SK-N-SH treated with all-trans-retinoic acid at 6 μM for 48 hours (cell line): ENCODE results near the gene PRKACB.

ENCODE experiments used
- ATAC-seq: fragments of 200-7000 bp; cut with Tn5 transposase; 3 replicates; pipeline ENCODE4 v1.9.1; 2020; ENCODE audit warnings: mild to moderate bottlenecking, moderate library complexity
- ARNTL ChIP-seq: fragments of 450-650 bp; formaldehyde crosslinking; IDR thresholded peaks from 2 replicates; pipeline ENCODE4 v1.5.0; 2020; ENCODE audit warnings: low read depth, mild to moderate bottlenecking, moderate library complexity, borderline replicate concordance
- BACH2 ChIP-seq: fragments of 250-450 bp; sonication (Bioruptor Pico); IDR thresholded peaks from 2 replicates; pipeline ENCODE4 v1.9.0; 2021; ENCODE audit warnings: mild to moderate bottlenecking, borderline replicate concordance
- CREB5 ChIP-seq: fragments of 250-450 bp; sonication (Bioruptor Pico); IDR thresholded peaks from 2 replicates; pipeline ENCODE4 v1.5.1; 2020; ENCODE audit warnings: low read depth, mild to moderate bottlenecking, moderate library complexity
- CSDC2 ChIP-seq: fragments of 250-450 bp; sonication (Bioruptor Pico); IDR thresholded peaks from 2 replicates; pipeline ENCODE4 v1.5.0; 2020; ENCODE audit warnings: mild to moderate bottlenecking, moderate library complexity
- CSRNP3 ChIP-seq: fragments of 250-450 bp; sonication (Bioruptor Pico); IDR thresholded peaks from 2 replicates; pipeline ENCODE4 v1.5.1; 2021; ENCODE audit warnings: mild to moderate bottlenecking, moderate library complexity
- ESRRG ChIP-seq: fragments of 250-450 bp; sonication (Bioruptor Pico); IDR thresholded peaks from 2 replicates; pipeline ENCODE4 v1.6.1; 2021; ENCODE audit warnings: mild to moderate bottlenecking
- GLIS3 ChIP-seq: fragments of 250-450 bp; sonication (Bioruptor Pico); IDR thresholded peaks from 2 replicates; pipeline ENCODE4 v1.5.0; 2020; ENCODE audit warnings: mild to moderate bottlenecking, moderate library complexity
- ISL1 ChIP-seq: fragments of 250-450 bp; sonication (Bioruptor Pico); IDR thresholded peaks from 2 replicates; pipeline ENCODE4 v2.1.2; 2022; ENCODE audit warnings: mild to moderate bottlenecking, moderate library complexity
- OSR1 ChIP-seq: fragments of 250-450 bp; sonication (Bioruptor Pico); IDR thresholded peaks from 2 replicates; pipeline ENCODE4 v1.8.0; 2022; ENCODE audit warnings: moderate library complexity, mild to moderate bottlenecking, inconsistent platforms
- PATZ1 ChIP-seq: fragments of 250-450 bp; sonication (Bioruptor Pico); IDR thresholded peaks from 2 replicates; pipeline ENCODE4 v1.8.0; 2020; ENCODE audit warnings: mild to moderate bottlenecking, moderate library complexity, borderline replicate concordance
- POU6F1 ChIP-seq: fragments of 250-450 bp; sonication (Bioruptor Pico); IDR thresholded peaks from 2 replicates; pipeline ENCODE4 v1.8.0; 2021; ENCODE audit warnings: low read depth, mild to moderate bottlenecking, moderate library complexity, borderline replicate concordance
- PPARA ChIP-seq: fragments of 250-450 bp; sonication (Bioruptor Pico); IDR thresholded peaks from 2 replicates; pipeline ENCODE4 v1.5.0; 2020; ENCODE audit warnings: mild to moderate bottlenecking, borderline replicate concordance
- RARB ChIP-seq: fragments of 250-450 bp; sonication (Bioruptor Pico); IDR thresholded peaks from 2 replicates; pipeline ENCODE4 v1.8.0; 2021; ENCODE audit warnings: mild to moderate bottlenecking, moderate library complexity
- TCF4 ChIP-seq: fragments of 250-450 bp; sonication (Bioruptor Pico); IDR thresholded peaks from 2 replicates; pipeline ENCODE4 v1.8.0; 2021; ENCODE audit warnings: mild to moderate bottlenecking, moderate library complexity, borderline replicate concordance
- TOX ChIP-seq: fragments of 250-450 bp; sonication (Bioruptor Pico); IDR thresholded peaks from 2 replicates; pipeline ENCODE4 v1.8.0; 2021; ENCODE audit warnings: mild to moderate bottlenecking, moderate library complexity, borderline replicate concordance
- TSHZ2 ChIP-seq: fragments of 250-450 bp; sonication (Bioruptor Pico); IDR thresholded peaks from 2 replicates; pipeline ENCODE4 v1.5.0; 2020; ENCODE audit warnings: mild to moderate bottlenecking, moderate library complexity
- ZC3H10 ChIP-seq: fragments of 250-450 bp; sonication (Bioruptor Pico); IDR thresholded peaks from 2 replicates; pipeline ENCODE4 v1.5.1; 2021; ENCODE audit warnings: mild to moderate bottlenecking, moderate library complexity
- ZFP3 ChIP-seq: fragments of 250-450 bp; sonication (Bioruptor Pico); IDR thresholded peaks from 2 replicates; pipeline ENCODE4 v1.5.0; 2020; ENCODE audit warnings: mild to moderate bottlenecking, moderate library complexity
- ZFP30 ChIP-seq: fragments of 450-650 bp; formaldehyde crosslinking; IDR thresholded peaks from 2 replicates; pipeline ENCODE4 v1.5.0; 2022; ENCODE audit warnings: mild to moderate bottlenecking, moderate library complexity
- ZNF565 ChIP-seq: fragments of 450-650 bp; formaldehyde crosslinking; conservative IDR thresholded peaks from 2 replicates; pipeline ENCODE4 v1.5.0; 2020; ENCODE audit warnings: low read depth, mild to moderate bottlenecking, moderate library complexity
- ZNF70 ChIP-seq: fragments of 450-650 bp; formaldehyde crosslinking; IDR thresholded peaks from 2 replicates; pipeline ENCODE4 v1.5.0; 2020; ENCODE audit warnings: mild to moderate bottlenecking, moderate library complexity

The PRKACB gene

GRCh38 chr1:84107955-84108354 is 36.1 kb upstream of the PRKACB start (continued):
- TF ChIP-seq PATZ1 (CRISPR knock-in tag) (no peak), CSRNP3 (no peak)

GRCh38 chr1:84108900-84109578 is 35.0 kb upstream of the PRKACB start:
- no peak for ATAC-seq
- no peak for TF ChIP-seq RARB (CRISPR knock-in tag)
- no peak for TF ChIP-seq BACH2
- no peak for TF ChIP-seq ISL1
- no peak for TF ChIP-seq GLIS3 (CRISPR knock-in tag)
- TF ChIP-seq ZNF565 = no peak
- no peak for TF ChIP-seq ZC3H10 (CRISPR knock-in tag)
- TF ChIP-seq TOX = no peak
- no peak for TF ChIP-seq ARNTL
- TF ChIP-seq ZFP30 (CRISPR knock-in tag) = no peak
- TF ChIP-seq ZNF70 = no peak
- no peak for TF ChIP-seq OSR1

GRCh38 chr1:84110629-84111028 is 33.4 kb upstream of the PRKACB start:
- no peak for ATAC-seq
- no peak for TF ChIP-seq GLIS3 (CRISPR knock-in tag)
- no peak for TF ChIP-seq ZNF565
- TF ChIP-seq TSHZ2 (CRISPR knock-in tag) = no peak
- TF ChIP-seq ESRRG (CRISPR knock-in tag) = no peak
- no peak for TF ChIP-seq ZFP3
- TF ChIP-seq ISL1 = no peak
- TF ChIP-seq CSDC2 = no peak
- no peak for TF ChIP-seq PPARA (CRISPR knock-in tag)
- no peak for TF ChIP-seq BACH2
- TF ChIP-seq CREB5 (CRISPR knock-in tag) = no peak
- no peak for TF ChIP-seq RARB (CRISPR knock-in tag)
- TF ChIP-seq OSR1 = no peak
- TF ChIP-seq TCF4 (CRISPR knock-in tag) = no peak
- TF ChIP-seq PATZ1 (CRISPR knock-in tag) = no peak
- no peak for TF ChIP-seq POU6F1 (CRISPR knock-in tag)
- TF ChIP-seq ARNTL = no peak
- no peak for TF ChIP-seq ZFP30 (CRISPR knock-in tag)
- no peak for TF ChIP-seq TOX
- TF ChIP-seq ZC3H10 (CRISPR knock-in tag) = no peak
